ENCODE results near the gene TLR9. TPM values are rescaled to one million over a fixed set of nuclear protein-coding genes. Genes with fewer than 3 reads are reported as not detected.

TLR9 gene
- polyA plus RNA-seq, 1 of the 3 experiments (the other 2 are of a cell fraction) = 0.12 TPM

DNA sequence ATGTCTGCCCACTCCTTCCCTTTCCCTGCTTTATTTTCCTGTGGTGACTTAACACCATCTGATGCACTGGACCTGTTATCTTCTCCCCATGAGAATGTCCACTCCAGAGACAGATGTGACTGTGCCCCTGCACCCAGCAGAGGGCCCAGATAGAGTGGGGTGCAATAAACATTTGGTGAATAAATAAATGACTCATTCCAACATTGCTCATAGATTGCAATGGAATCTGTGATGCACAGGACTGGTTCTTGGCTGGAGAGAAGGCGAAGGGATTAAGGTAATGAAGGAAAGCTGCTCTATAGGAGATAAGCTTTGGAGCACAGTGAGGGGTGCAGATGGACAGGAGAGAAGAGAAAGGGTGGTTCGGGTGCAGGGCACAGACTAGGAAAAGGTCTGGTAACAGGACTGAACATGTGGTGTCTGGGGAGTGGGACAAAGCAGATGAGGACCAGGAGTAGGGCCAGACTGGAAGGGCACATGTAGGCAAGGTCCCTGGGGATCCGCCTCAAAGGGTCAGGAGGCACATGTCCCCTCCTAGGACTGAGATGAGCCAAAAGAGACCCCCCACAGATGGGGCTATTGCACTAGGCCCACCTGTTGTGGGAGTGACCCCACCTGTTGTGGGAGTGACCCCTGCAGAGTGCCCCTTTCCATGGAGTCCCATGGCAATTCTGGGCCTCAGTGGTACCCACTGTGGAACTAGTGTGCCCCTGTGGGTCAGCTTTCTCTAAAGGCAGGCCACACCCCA is 53.8 kb downstream of the TLR9 start:
- peak; percentile 40; the same call in 1 of the 2 replicates for TF ChIP-seq FOSL2 (IDR thresholded peaks at IDR 0.05; ENCODE audit: borderline replicate concordance, low read depth)
- TF ChIP-seq, protein P1, sequence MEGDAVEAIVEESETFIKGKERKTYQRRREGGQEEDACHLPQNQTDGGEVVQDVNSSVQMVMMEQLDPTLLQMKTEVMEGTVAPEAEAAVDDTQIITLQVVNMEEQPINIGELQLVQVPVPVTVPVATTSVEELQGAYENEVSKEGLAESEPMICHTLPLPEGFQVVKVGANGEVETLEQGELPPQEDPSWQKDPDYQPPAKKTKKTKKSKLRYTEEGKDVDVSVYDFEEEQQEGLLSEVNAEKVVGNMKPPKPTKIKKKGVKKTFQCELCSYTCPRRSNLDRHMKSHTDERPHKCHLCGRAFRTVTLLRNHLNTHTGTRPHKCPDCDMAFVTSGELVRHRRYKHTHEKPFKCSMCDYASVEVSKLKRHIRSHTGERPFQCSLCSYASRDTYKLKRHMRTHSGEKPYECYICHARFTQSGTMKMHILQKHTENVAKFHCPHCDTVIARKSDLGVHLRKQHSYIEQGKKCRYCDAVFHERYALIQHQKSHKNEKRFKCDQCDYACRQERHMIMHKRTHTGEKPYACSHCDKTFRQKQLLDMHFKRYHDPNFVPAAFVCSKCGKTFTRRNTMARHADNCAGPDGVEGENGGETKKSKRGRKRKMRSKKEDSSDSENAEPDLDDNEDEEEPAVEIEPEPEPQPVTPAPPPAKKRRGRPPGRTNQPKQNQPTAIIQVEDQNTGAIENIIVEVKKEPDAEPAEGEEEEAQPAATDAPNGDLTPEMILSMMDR (IDR thresholded peaks at IDR 0.05) = 0 out of 2 replicates have a peak, but pooled peaks have one; percentile 14
- TF ChIP-seq, protein P2, sequence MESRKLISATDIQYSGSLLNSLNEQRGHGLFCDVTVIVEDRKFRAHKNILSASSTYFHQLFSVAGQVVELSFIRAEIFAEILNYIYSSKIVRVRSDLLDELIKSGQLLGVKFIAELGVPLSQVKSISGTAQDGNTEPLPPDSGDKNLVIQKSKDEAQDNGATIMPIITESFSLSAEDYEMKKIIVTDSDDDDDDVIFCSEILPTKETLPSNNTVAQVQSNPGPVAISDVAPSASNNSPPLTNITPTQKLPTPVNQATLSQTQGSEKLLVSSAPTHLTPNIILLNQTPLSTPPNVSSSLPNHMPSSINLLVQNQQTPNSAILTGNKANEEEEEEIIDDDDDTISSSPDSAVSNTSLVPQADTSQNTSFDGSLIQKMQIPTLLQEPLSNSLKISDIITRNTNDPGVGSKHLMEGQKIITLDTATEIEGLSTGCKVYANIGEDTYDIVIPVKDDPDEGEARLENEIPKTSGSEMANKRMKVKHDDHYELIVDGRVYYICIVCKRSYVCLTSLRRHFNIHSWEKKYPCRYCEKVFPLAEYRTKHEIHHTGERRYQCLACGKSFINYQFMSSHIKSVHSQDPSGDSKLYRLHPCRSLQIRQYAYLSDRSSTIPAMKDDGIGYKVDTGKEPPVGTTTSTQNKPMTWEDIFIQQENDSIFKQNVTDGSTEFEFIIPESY (IDR thresholded peaks at IDR 0.05; ENCODE audit: borderline replicate concordance, low read depth) = no peak
- Histone ChIP-seq H3K36me3 (replicated peaks in 1 of 2; ENCODE audit: control insufficient read depth in 1 of 2, insufficient read depth in 2 of 2, low read length in 1 of 2) (no peaks in the 10 kb centered on the region), H2AFZ (ENCODE audit: low read depth) (no peak overlapping the region), H3K4me3 (ENCODE audit: low read depth in 2 of 2, low read length in 1 of 2) (no peak overlapping the region), H3K9me3 (no peaks in the 10 kb centered on the region), H3K27ac (ENCODE audit: low read depth in 2 of 2, low read length in 1 of 2) (no peak overlapping the region), H3K4me2 (no peak overlapping the region), H3K27me3 (ENCODE audit: insufficient read depth) (no peaks in the 10 kb centered on the region), H3F3A (replicated peaks; ENCODE audit: insufficient read depth) (no peaks in the 10 kb centered on the region), H4K20me1 (ENCODE audit: insufficient read depth) (no peaks in the 10 kb centered on the region), H3K9me2 (no peaks in the 10 kb centered on the region), H3K4me1 (ENCODE audit: control insufficient read depth in 1 of 2, insufficient read depth in 2 of 2, low read depth in 1 of 2, low read length in 1 of 2) (peaks cover 0 to 5% of the 10 kb centered on the region in 2 experiments; a peak in 1 of 4 replicates), H3K9ac (no peak overlapping the region), H3K79me2 (ENCODE audit: insufficient read depth) (no peaks in the 10 kb centered on the region)
- CTCF ChIA-PET = no interaction called here
- no peak for DNase-seq
- WGBS (ENCODE audit: low lambda C conversion rate) = 44% methylated on average over 2 of the region's 3 CpGs
- POLR2A ChIA-PET = no interaction called here

Small RNAs within 50 kb of the gene (small RNA-seq; reads per million reads assigned to genes)
- gene MIRLET7G = 379 to 26,639 (median 6,248) reads per million in 7 experiments

Other genes with a start within 250 kb of the TLR9 start
- gene ACY1, start 242.1 kb downstream of the TLR9 start, polyA plus RNA-seq (2012; rRNA removed) = 93.0 and 96.2 TPM in 2 replicates
- 3,173 and 3,642 TPM in 2 replicates for gene RPL29, start 229.8 kb downstream of the TLR9 start, polyA plus RNA-seq (2012; rRNA removed)
- 24.3 and 25.8 TPM in 2 replicates for gene DUSP7, start 169.1 kb downstream of the TLR9 start, polyA plus RNA-seq (2012; rRNA removed)
- gene POC1A, start 71.2 kb downstream of the TLR9 start, polyA plus RNA-seq (2012; rRNA removed) = 9.6 and 11.7 TPM in 2 replicates
- 42.4 and 47.9 TPM in 2 replicates for gene ALAS1, start 27.5 kb downstream of the TLR9 start, polyA plus RNA-seq (2012; rRNA removed)
- gene TWF2, start 13.5 kb upstream of the TLR9 start, polyA plus RNA-seq (2012; rRNA removed) = 157 and 188 TPM in 2 replicates
- 19.2 and 23.9 TPM in 2 replicates for gene PPM1M, start 20.1 kb upstream of the TLR9 start, polyA plus RNA-seq (2012; rRNA removed)
- gene WDR82, start 53.0 kb upstream of the TLR9 start, polyA plus RNA-seq (2012; rRNA removed) = 41.2 and 57.8 TPM in 2 replicates
- gene GLYCTK, start 62.2 kb upstream of the TLR9 start, polyA plus RNA-seq (2012; rRNA removed) = 16.8 and 18.8 TPM in 2 replicates
- 5.1 and 6.7 TPM in 2 replicates for gene DNAH1, start 90.7 kb upstream of the TLR9 start, polyA plus RNA-seq (2012; rRNA removed)
- 66.5 and 66.8 TPM in 2 replicates for gene BAP1, start 184.4 kb upstream of the TLR9 start, polyA plus RNA-seq (2012; rRNA removed)
- 8.6 and 11.3 TPM in 2 replicates for gene PHF7, start 185.0 kb upstream of the TLR9 start, polyA plus RNA-seq (2012; rRNA removed)
- gene SEMA3G, start 219.5 kb upstream of the TLR9 start, polyA plus RNA-seq (2012; rRNA removed) = 0.10 and 0.13 TPM in 2 replicates
- 2.6 and 3.0 TPM in 2 replicates for gene TNNC1, start 228.4 kb upstream of the TLR9 start, polyA plus RNA-seq (2012; rRNA removed)
- gene NISCH, start 230.0 kb upstream of the TLR9 start, polyA plus RNA-seq (2012; rRNA removed) = 77.5 and 95.1 TPM in 2 replicates